Measurements from ENCODE around the gene RAB24.

GRCh38 chr5:177325868-177326381, 22.4 kb upstream of the RAB24 start:
- TF ChIP-seq POLR2A (IDR thresholded peaks at IDR 0.05; ENCODE audit: low read depth) (no peak), CTCF (IDR thresholded peaks at IDR 0.05) (no peak)

Measured in esophagus muscularis mucosa (tissue), 3 donors.